ENCODE data around the gene SNX14.
"Not testable (repeated sequence)": the region's sequence is repeated elsewhere in the genome, so short reads cannot be mapped to it uniquely, and the experiment has no call there.

SNX14 gene

GRCh38 chr6:85593438-85594196 lies at the start of gene SNX14:
Gene SNX14 (minus strand): TSS chr6:85593858. CDS start chr6:85593718, 140 bp downstream.
- peak; percentile 92 for DNase-seq

DNA sequence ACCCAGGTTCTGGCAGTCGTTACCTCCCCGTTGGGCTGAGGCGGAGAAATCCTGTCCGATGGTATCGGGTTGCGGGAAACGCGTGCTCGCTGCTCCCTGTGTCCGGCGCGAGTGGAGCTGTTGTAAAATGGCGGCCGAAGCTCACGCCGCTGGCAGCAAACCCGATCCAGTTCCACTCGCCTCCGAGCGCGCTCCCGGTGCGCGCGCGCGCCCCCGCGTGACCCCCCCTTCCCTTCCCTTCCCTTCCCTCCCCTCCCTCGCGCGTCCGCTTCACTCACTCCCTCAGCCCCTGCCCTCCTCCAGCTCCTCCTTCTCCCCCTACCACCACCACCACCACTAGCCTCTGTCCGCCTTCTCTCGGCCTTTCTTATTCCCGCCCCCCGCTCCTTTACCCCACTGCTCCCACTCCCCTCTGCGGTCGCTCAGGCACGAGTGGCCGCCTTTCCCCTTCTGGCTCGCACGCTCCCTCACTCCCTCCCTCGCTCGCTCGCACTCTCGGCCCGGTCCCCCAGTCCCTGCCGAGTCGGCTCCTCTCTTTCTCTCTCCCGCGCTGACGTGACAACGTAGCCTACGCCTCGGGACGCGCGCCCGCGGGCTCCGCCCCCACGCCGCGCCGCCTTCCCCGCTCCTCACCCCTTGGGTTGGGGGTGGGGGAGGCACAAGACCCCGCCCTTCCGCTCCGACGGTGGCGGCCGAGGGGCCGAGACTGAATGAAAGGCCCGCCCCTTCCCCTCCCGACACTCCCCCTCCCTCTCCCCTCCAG lies 49.3 kb upstream of the SNX14 start, which contains the start of gene SYNCRIP:
Gene SYNCRIP (minus strand): TSS at position 113 of the 763 bp plus-strand sequence. CDS start 1,447 bp downstream, outside the sequence.
- DNase-seq, result peak; percentile 92

- no peak for DNase-seq
These were observed 48.5 kb upstream of the SNX14 start for GRCh38 chr6:85641897-85642773.

- no peak for DNase-seq
These were observed 47.9 kb upstream of the SNX14 start for GRCh38 chr6:85641522-85641896.

- DNase-seq, result no peak
These were observed 47.2 kb upstream of the SNX14 start for GRCh38 chr6:85640821-85641220.

GRCh38 chr6:85637579-85637978 lies 43.9 kb upstream of the SNX14 start:
- DNase-seq, result no peak

- no peak for DNase-seq
These were observed 38.7 kb upstream of the SNX14 start for GRCh38 chr6:85632164-85632942.

GRCh38 chr6:85631117-85631516 lies 37.5 kb upstream of the SNX14 start:
- not testable (repeated sequence) for DNase-seq

GRCh38 chr6:85628353-85628752 lies 34.7 kb upstream of the SNX14 start:
- DNase-seq, result no peak

DNA sequence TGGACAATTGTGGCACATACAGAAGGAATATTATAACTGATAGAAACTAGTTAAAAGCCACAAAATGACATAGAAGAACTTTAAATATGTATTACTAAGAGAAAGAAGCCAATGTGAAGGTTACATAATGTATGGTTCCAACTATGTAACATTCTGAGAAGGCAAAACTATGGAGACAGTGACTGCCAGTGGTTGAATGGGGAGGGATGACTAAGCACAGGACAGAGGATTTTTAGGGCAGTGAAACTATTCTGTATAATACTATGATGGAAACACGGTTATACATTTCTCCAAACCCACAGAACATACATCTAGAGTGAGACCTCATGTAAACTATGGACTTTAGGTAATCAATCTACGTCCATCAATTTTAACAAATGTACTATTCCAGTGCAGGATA lies 26.6 kb upstream of the SNX14 start:
- no peak for DNase-seq

DNA sequence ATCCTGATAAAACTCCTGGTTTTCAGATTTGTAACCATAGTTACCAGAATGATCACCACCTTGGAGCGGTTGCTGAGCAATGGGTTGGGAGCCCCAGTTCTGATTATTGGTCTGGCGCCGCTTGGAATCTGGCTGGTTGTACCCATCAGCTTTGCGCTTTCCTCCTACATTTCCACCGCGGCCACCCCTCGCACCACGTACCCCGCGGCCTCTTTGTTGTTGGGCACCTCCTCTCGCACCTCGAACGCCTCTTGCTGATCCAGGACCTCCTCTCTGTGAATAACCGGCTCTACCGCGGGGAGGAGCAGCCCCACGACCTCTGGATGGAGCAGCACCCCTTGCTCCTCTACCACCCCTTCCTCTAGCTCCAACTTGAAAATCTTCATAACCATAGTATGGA lies 21.1 kb upstream of the SNX14 start:
- no peak for DNase-seq

DNA sequence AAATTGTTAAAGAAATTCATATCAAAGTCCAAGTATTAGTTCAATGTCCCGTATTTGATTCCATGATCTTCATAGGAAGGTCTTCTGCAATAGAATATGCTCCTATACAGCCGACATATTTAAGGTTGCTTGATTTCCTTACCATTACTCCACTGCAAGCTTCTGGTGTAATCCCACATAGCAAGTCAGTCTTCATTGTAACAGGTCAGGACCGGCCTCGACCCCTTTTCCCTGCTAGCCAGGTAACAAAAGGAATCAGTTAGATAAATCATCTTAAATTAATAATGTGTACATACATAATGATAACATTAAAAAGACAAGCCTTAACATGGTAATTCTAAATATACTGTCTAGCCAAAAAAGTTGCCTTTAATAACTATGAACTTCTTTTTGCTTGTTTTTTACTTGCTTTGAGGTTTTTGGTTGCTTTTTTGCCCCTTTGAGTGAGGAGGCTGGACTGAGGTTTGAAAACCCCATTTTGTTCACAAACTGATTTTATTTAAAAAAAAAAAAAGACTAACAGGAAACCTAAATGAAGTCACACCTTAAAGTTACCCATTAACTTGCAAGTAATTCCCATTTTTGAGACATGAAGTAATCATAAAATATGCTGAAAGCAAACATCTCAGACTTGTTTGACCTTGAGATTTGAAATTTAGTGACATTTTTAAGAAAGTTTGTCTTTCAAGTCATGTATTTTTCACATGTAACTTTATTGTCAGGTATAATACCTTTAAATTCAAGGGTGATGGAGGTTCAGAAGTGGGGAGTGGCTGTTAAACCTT lies 19.2 kb upstream of the SNX14 start:
- no peak for DNase-seq

GRCh38 chr6:85610182-85610895 lies 16.7 kb upstream of the SNX14 start:
- DNase-seq, result no peak

GRCh38 chr6:85602100-85602499 lies 8.4 kb upstream of the SNX14 start:
- no peak for DNase-seq

- DNase-seq, result no peak
These were observed 7.2 kb upstream of the SNX14 start for GRCh38 chr6:85600713-85601313.

GRCh38 chr6:85594197-85594930 lies 706 bp upstream of the SNX14 start:
- no peak for DNase-seq

DNA sequence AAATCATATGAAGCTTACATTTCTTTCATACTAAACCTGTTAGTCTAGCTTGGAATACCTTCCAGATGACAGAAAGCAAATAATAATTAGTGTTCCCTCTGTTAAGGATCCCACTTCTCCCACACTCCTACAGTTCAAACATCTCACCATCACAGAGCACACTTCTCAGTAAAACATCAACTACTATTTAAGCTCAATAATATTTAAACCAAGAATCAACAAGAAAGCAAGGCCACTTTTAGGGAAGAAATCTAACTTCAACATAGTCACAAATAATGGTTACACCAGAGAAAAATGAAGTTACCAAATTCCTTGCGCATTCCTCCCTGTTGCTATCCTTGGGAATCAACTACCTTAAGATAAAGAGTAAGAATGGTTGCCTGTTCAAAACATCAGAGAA lies 1.6 kb downstream of the SNX14 start:
- DNase-seq, result no peak

GRCh38 chr6:85591207-85591606 lies 2.5 kb downstream of the SNX14 start:
- no peak for DNase-seq

GRCh38 chr6:85585741-85586140 lies 7.9 kb downstream of the SNX14 start:
- DNase-seq, result no peak

GRCh38 chr6:85582832-85583231 lies 10.8 kb downstream of the SNX14 start:
- DNase-seq, result not testable (repeated sequence)
